ENCODE measurements around the gene BCAN.
"Not testable (repeated sequence)": the region's sequence is repeated elsewhere in the genome, so short reads cannot be mapped to it uniquely, and the experiment has no call there.

BCAN gene

DNA sequence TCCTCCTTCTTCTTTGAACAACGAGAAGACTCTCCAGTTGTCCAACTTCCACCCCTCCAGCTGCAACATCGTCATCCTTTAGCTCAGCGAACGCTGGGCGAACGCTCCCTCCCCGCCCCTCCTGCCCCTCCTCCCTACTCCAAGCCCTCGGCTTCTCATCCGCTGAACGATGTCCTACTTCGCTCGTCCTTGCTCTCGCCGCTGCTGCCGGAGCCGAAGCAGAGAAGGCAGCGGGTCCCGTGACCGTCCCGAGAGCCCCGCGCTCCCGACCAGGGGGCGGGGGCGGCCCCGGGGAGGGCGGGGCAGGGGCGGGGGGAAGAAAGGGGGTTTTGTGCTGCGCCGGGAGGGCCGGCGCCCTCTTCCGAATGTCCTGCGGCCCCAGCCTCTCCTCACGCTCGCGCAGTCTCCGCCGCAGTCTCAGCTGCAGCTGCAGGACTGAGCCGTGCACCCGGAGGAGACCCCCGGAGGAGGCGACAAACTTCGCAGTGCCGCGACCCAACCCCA is at the start of gene BCAN:
BCAN (plus strand) TSS at position 357 of the 504 bp plus-strand sequence. CDS start 3,938 bp downstream, outside the sequence.
- in situ Hi-C loops (cut with HindIII; ENCODE audit: low pct_ligation_motif_present, low pct_unique_long_range_greater_than_20kb, low sequenced_read_pairs): no loop called here
- no peak for DNase-seq

- in situ Hi-C loops (cut with HindIII; ENCODE audit: low pct_ligation_motif_present, low pct_unique_long_range_greater_than_20kb, low sequenced_read_pairs): no loop called here
- DNase-seq: no peak
Measured at GRCh38 chr1:156592158-156592909, 49.6 kb upstream of the BCAN start.

DNA sequence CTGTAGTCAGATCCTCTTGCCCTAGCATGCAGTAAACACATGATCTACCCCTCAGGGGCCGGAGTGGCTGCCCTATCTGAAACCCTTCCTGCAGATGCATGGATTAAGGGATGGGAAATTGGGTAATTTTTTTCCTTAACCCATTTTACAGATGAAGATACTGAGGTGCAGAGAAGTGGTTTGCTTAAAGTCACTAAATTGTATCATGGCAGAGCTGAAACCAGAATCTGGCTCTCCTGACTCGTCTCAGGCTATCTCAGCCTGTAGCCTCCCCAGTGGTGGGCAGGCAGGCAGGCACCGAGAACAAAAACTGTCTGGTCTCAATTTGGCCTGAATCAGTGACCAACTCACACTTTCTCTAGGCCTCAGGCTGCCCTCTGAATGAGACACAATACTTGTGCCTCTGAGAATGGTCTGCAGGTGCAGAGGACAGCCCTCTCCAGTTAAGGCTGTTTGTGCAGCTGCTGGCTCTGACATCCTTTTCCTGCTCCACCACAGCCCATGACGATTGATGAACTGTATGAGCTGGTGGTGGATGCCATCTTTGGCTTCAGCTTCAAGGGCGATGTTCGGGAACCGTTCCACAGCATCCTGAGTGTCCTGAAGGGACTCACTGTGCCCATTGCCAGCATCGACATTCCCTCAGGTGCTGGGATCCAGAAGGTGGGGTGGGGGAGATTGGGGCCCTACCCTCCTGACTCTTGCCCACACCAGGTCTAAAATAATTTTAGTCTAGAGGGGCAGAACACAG is 48.8 kb upstream of the BCAN start:
- in situ Hi-C loops (cut with HindIII; ENCODE audit: low pct_ligation_motif_present, low pct_unique_long_range_greater_than_20kb, low sequenced_read_pairs): no loop called here

GRCh38 chr1:156593661-156593989 is 48.3 kb upstream of the BCAN start:
- no peak for DNase-seq

More for the DNA sequence above, 48.8 kb upstream of the BCAN start:
- DNase-seq: no peak

GRCh38 chr1:156594190-156594589 is 47.7 kb upstream of the BCAN start:
- no peak for DNase-seq
- in situ Hi-C loops (cut with HindIII; ENCODE audit: low pct_ligation_motif_present, low pct_unique_long_range_greater_than_20kb, low sequenced_read_pairs): no loop called here

More at GRCh38 chr1:156593661-156593989, 48.3 kb upstream of the BCAN start:
- in situ Hi-C loops (cut with HindIII; ENCODE audit: low pct_ligation_motif_present, low pct_unique_long_range_greater_than_20kb, low sequenced_read_pairs): no loop called here

- DNase-seq: no peak
- in situ Hi-C loops (cut with HindIII; ENCODE audit: low pct_ligation_motif_present, low pct_unique_long_range_greater_than_20kb, low sequenced_read_pairs): no loop called here
Measured at GRCh38 chr1:156595016-156595415, 46.9 kb upstream of the BCAN start.

- no peak for DNase-seq
- in situ Hi-C loops (cut with HindIII; ENCODE audit: low pct_ligation_motif_present, low pct_unique_long_range_greater_than_20kb, low sequenced_read_pairs): no loop called here
Measured at GRCh38 chr1:156596426-156596825, 45.5 kb upstream of the BCAN start.

- in situ Hi-C loops (cut with HindIII; ENCODE audit: low pct_ligation_motif_present, low pct_unique_long_range_greater_than_20kb, low sequenced_read_pairs): no loop called here
Measured at GRCh38 chr1:156598125-156598524, 43.8 kb upstream of the BCAN start.

GRCh38 chr1:156598731-156599432 is 43.0 kb upstream of the BCAN start:
- no peak for DNase-seq
- in situ Hi-C loops (cut with HindIII; ENCODE audit: low pct_ligation_motif_present, low pct_unique_long_range_greater_than_20kb, low sequenced_read_pairs): no loop called here

More at GRCh38 chr1:156598125-156598524, 43.8 kb upstream of the BCAN start:
- no peak for DNase-seq

- DNase-seq: peak; percentile 57
- in situ Hi-C loops (cut with HindIII; ENCODE audit: low pct_ligation_motif_present, low pct_unique_long_range_greater_than_20kb, low sequenced_read_pairs): no loop called here
Measured at GRCh38 chr1:156599811-156600210, 42.1 kb upstream of the BCAN start.

DNA sequence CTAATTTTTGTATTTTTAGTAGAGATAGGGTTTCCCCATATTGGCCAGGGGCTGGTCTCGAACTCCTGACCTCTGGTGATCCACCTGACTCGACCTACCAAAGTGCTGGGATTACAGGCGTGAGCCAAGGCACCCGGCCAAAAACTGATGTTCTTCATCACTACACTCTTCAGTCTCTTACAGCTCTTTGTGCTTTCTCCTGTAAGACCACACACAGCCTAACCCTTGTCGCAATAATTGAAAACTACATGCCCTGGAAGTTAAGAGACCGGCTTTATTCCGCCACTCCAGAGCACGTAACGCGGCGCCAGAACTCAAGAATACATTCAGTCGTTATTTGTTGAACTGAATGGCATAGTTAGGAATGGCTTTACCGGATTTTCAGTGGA is 41.2 kb upstream of the BCAN start:
- peak; percentile 35 for DNase-seq
- in situ Hi-C loops (cut with HindIII; ENCODE audit: low pct_ligation_motif_present, low pct_unique_long_range_greater_than_20kb, low sequenced_read_pairs): no loop called here

GRCh38 chr1:156601122-156601830 is 40.6 kb upstream of the BCAN start, which contains the start of gene GPATCH4:
Gene GPATCH4 (minus strand): TSS chr1:156601479.
- DNase-seq: peak; percentile 91
- in situ Hi-C loops (cut with HindIII; ENCODE audit: low pct_ligation_motif_present, low pct_unique_long_range_greater_than_20kb, low sequenced_read_pairs): no loop called here

DNA sequence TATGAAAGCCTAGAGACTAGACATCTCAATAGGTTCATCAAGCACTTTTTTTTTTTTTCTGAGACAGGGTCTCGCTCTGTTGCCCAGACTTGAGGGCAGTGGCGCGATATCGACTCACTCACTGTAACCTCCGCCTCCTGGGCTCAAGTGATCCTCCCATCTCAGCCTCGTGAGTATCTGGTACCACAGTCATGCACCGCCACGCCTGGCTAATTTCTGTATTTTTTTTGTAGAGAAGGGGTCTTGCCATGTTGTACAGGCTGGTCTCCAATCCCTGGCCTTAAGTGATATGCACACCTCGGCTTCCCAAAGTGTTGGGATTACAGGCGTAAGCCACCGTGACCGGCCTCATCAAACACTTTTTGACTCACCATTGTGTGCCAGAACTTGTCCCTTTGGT is 40.0 kb upstream of the BCAN start:
- peak; percentile 42 for DNase-seq
- in situ Hi-C loops (cut with HindIII; ENCODE audit: low pct_ligation_motif_present, low pct_unique_long_range_greater_than_20kb, low sequenced_read_pairs): no loop called here

GRCh38 chr1:156602557-156602993 is 39.3 kb upstream of the BCAN start:
- in situ Hi-C loops (cut with HindIII; ENCODE audit: low pct_ligation_motif_present, low pct_unique_long_range_greater_than_20kb, low sequenced_read_pairs): no loop called here
- no peak for DNase-seq

- DNase-seq; in situ Hi-C loops (cut with HindIII; ENCODE audit: low pct_ligation_motif_present, low pct_unique_long_range_greater_than_20kb, low sequenced_read_pairs): not testable (repeated sequence)
Measured at GRCh38 chr1:156607344-156607743, 34.6 kb upstream of the BCAN start.

DNA sequence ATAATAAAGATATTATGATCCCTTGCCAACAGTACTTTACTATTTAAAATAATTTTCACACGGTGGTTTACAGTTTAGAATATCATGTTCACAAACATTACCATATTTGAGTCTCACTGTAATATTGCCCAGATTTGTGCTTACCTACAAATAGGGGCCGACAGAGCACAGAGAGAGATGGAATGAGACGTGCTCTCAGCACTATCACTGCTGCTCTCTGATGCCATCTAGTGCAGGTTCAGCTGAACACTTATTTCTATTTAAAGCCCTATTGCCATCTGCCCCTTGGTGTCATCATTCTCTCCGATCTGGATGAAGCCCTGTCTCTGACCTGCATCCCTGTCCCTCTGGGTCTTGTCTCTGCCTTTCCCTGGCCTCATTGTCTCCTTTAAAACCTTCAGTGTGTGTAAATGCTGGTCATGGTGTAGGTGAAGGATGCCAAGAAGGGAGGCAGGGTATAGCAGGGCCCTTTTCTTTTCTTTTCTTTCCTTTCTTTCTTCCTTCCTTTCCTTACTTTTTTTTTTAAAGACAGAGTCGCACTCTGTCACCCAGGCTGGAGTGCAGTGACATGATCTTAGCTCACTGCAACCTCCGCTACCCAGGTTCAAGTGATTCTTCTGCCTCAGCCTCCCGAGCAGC is 33.8 kb upstream of the BCAN start:
- peak; percentile 79 for DNase-seq
- in situ Hi-C loops (cut with HindIII; ENCODE audit: low pct_ligation_motif_present, low pct_unique_long_range_greater_than_20kb, low sequenced_read_pairs): no loop called here

DNA sequence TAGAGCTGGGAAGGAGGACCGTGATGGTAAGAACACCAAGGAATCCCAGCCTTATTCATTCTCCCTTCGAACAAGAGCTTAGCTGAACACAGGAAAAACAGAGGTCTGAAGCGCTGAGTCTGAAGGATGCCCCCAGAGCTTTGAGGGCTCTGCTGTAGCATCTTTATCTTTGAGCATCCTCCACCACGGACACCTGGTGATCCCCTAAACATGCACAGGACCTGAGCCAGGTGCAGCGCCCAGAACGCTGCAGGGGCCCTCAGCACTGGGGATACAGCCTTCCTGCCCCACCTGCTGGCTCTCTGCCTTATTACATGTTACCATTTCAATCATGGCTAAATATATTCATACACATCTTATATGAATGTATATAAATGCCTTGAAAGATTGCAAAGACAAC is 32.9 kb upstream of the BCAN start:
- in situ Hi-C loops (cut with HindIII; ENCODE audit: low pct_ligation_motif_present, low pct_unique_long_range_greater_than_20kb, low sequenced_read_pairs): no loop called here
- peak; percentile 55 for DNase-seq

DNA sequence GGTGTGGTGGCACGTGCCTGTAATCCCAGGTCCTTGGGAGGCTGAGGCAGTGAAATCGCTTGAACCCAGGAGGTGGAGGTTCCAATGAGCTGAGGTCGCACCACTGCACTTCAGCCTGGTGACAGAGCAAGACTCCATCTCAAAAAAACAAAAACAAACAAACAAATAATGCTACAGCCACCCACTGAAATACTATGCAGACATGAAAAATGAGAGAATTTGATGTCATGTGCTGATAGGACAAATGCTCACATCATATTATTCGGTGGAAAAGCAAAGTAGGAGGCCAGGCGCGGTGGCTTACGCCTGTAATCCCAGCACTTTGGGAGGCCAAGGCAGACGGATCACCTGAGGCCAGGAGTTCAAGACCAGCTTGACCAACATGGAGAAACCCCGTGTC is 31.8 kb upstream of the BCAN start:
- in situ Hi-C loops (cut with HindIII; ENCODE audit: low pct_ligation_motif_present, low pct_unique_long_range_greater_than_20kb, low sequenced_read_pairs): not testable (repeated sequence)

More for the DNA sequence above, 31.8 kb upstream of the BCAN start:
- not testable (repeated sequence) for DNase-seq

Data from ACHN (cell line).